NCI-H2171 treated with DMSO at 0.1 percent for 48 hours (cell line): ENCODE data around the gene FST.

Source experiments
- DNase-seq: peaks from one replicate; lab custom pipeline; 2025; lab: John Stamatoyannopoulos, UW

Gene FST, protein sequence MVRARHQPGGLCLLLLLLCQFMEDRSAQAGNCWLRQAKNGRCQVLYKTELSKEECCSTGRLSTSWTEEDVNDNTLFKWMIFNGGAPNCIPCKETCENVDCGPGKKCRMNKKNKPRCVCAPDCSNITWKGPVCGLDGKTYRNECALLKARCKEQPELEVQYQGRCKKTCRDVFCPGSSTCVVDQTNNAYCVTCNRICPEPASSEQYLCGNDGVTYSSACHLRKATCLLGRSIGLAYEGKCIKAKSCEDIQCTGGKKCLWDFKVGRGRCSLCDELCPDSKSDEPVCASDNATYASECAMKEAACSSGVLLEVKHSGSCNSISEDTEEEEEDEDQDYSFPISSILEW

DNA sequence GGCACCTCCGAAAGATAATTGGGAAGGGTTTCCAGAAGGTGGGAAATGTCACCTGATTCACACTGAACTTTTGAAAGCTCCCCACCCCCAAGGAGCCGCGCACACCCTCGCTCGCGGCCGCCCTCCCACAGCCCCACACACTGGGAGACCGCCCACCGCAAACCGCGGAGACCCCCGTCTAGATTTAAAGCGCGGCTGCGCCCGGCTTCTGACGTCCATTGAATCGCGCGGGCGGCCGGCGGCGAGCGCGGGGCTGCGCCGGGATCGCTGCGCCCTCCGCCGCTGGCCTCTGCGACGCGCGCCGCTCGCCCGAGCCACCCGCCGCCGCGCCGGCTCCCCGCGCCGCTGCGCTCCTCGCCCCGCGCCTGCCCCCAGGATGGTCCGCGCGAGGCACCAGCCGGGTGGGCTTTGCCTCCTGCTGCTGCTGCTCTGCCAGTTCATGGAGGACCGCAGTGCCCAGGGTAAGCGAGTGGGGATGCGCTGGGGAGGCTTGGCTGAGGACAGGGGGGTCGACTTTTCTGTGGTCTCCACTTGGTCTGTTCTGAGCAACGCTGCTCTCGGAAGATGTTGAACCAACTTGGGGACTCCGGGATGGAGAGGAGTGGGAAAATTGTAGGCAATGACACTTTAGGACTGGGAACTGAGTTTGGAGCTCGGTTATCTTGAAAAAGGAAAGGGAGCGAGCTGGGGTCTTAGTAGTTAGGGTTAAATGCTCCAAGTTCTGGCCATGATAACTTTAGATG lies at the start of gene FST:
Gene FST (plus strand): TSS at position 214 of the 743 bp plus-strand sequence. CDS start 163 bp downstream, at position 377.
- peak; percentile 37 for DNase-seq

DNA sequence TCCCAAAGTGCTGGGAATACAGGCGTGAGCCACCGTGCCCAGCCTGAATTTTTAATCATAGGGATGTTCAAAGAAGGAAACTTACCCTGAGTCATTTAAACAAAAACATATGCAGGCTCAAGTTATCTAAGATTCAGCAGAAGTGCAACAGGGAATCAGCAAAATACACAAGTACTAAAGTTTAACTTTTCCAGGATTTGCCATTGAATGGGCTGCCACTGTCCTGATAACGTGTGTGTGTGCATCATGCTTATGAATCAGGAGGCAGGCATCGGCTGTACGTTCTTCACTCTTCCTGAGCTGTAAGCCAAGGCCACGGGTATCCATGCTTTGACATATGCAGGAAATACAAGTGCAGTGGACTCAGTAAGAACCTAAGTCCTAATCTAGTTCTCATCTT lies 48.8 kb upstream of the FST start:
- DNase-seq, result no peak

DNA sequence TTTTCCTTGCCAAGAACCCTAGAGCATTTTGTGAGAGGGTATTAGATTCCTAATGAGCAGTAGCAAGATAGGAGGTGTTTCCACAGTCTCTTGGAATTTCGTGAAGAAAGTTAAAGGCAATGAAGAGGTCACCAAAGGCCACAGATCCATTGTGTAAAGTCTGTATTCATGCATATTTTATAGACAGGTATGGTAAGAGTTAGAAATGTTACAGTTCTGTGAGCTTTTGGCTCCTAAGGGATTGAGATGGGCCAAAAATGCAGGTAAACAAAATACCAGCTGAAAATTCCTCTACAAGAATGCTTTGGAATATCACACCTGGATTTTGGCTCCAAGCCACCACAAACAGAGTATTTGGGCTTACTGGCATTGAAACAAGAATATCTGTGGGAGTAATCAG lies 47.4 kb upstream of the FST start:
- no peak for DNase-seq

DNA sequence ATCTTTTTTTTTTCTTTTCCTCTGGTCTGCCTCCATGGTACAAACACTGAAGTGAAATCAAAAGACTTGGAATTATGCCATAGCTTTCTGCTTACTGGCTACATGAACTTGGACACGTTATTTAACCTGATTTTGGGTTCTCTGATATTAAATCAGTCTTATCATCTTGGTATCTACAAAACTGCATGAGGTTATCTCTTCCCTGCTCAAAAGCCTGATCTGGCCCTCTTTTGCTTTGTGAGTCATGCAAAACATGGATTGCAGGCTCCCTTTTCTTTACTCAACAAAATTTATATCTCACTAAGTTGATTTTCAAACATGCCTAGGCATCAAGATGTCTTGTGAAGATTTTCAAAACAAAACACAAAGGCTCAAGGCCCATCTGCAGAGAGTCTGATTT lies 45.9 kb upstream of the FST start:
- no peak for DNase-seq

DNA sequence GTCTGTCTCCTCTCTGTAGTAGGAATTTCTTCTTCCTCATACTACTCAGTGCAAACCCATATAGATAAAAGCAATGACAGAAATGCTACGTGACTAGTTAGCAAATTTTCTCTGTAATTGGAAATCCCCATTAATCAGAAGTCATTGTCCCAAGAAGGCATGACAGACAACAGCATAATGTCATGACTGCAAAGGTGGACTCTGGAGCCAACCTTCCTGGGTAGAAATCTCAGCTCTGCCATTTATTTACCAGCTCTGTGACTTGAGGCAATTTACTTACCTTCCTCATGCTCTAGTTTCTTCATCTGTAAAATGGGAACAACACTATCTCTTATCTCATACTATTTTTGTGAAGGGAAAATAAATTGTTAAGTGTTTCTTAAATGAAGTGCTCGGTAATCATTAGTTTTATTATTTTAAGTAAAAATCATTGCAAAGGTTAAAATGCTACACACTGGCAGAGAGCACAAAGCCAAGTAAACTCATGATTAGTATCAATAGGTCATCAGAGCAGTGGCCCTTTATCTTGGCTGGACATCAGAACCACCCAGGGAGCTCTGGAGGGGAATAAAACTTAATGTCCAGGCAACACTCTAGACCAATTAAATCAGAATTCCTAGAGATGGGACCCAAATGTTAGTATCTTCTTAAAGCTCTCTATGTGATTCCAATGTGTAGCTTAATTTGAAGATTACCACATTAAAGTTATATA lies 43.8 kb upstream of the FST start:
- DNase-seq, result no peak

DNA sequence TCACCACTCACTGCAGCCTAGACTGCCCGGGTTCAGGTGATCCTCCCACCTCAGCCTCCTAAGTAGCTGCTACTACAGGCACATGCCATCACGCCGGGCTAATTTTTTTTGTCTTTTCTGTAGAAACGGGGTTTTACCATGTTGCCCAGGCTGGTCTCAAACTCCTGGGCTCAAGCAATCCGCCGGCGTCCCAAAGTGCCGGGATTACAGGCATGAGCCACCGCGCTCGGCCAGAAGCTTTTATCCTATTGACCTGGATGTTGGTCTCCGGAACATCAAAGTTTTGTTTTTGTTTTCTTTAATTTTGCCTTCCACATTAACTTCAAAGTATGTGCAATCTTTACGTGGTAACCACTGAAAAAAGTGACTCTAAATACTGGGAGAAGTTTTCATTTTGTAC lies 42.4 kb upstream of the FST start:
- no peak for DNase-seq

DNA sequence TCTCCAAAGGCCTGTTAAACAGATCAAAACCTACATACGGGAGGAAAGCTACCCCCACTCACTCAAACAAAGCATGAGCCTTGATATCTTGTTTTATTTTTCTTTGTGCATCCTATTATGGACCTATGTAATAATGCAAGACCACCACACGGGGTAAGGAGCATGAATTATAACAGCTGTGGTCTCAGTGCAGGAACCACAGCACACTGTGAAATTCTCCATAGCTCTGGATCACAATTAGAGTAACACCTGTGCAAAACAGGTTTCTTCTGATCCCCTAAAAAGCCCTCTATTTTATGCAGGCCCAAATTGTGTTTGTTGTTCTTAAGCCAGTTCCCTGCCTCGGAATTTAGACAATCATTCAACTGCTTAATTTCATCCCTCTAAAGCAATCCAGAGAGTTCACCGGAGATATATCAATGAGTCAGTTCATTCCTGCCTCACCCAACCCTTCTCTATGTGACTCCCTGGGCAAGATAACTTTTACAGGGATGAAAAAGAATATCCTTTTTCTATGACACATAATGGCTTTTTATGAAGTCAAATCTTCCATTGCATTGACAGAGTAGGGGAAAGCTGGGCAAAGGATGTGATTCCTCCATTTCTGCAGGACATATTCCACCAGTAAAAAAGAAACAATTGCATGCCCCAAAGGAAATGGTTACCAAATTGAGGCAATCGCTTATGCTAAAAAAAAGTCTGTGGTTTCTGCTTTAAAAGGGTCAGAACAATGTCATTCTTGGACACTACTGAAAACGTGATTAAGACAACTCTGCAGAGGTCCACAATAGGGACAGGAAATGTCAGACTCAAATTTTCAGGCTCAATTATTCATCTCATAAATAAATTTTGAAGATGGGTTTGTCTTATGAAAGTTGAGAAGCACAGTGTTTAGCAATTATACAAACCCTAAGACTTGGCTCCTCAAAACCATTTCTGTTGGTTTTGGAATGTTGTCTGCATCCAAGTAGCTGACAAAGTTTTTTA lies 41.6 kb upstream of the FST start:
- DNase-seq, result no peak

DNA sequence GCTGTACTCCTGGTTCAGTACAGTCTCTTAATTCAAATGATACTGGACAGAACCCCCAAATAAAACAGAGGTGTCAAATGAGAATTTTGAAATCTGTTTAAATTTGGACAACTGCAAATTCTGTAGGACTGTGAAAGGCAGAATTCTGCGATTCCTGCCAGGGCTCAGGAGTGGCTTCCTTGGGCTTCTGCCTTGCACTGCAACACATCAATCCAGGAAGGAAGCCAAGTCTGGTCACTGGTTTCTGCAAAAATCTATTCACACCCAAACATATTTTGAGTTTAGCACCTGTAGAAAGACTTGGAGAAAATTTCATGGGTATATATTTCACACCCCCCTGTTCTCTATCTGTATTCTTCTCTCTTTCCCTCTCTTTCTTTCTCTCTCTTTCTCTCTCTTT lies 37.5 kb upstream of the FST start:
- DNase-seq, result no peak

DNA sequence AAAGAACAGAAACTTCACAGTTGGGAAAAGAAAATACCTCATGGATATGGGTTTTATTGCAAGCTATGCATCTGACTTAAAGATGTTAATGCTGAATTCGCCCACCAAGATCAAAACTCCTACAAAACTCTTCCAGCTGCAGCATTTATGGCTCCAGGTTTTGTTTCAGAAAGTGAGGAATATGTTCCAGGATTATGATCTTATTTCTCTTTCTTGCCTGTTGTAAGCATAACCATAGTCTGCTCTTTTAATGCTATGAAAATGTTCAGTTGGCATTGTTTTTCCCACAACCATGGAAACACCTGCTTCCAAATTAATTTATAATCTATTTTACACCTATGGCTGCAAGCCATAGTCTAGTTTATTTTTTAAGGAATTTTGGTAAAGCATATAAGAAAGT lies 34.9 kb upstream of the FST start:
- no peak for DNase-seq

DNA sequence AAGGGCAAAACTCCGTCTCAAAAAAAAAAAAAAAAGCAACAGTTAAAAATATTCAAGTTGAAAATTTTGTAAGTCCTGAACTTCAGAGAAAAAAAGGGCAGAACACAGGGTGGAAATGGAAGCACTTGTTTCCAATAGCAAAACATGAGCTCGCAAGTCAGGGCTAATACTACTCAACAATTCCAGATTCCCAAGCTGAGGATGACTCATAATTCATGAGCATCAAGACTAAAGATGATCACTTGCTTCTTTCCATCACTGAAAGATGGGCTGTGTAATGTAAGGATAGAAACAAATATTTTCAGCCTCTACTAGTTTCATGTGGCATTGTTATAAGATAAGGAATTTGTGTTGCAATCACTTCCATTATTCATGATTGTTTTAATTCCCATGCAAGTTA lies 33.5 kb upstream of the FST start:
- no peak for DNase-seq

DNA sequence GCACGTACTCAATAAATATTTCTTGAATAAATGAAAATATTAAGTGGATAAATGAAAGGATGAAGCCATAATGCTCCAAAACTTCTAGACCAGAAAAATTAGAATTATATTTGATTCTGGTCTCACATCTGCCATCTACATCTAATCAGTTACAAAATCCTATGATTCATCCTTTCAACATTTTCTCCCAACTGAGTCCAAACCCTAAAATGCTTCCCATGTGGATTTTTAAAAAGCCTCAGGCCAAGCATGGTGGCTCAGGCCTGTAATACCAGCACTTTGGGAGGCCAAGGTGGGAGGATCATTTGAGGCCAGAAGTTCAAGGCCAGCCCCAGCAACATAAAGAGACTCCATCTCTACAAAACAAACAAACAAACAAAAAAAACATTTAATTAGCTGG lies 31.6 kb upstream of the FST start:
- no peak for DNase-seq

DNA sequence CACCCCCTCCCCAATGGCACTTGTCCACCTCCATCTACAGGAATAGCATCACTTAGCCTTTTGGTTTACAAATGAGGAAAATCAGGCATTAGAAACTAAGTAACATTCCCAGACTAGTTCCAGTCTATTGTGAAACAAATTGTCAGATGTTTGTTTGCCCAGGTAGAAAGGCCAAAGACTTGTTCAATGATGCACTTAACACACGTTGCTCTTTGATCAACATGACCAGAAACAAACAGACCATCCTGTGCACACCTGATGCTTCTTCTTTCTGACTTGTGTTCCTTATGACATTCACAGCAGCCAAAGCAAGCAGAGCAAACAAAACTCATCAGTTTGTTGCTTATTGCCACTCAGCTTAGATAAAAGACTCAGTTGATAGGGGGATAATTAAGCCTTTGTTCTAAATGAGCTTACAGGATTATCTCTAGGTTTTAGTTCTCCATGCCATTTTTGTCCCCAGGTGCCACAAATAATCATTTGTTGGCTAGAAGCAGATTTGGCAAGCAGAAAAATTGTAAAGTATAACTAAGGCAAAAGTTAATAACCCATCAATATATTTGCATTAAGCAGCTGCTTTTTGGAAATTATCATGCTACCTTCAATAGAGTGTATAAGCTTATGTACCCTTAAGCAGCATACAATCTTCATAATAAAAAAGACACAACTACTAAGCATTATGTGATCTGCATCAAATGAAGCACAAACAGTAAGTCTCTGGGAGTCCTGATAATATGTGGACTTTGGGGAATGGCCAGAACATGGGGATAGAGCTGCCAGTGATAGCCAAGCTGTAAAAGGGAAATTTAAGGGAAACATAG lies 26.3 kb upstream of the FST start:
- DNase-seq, result no peak

DNA sequence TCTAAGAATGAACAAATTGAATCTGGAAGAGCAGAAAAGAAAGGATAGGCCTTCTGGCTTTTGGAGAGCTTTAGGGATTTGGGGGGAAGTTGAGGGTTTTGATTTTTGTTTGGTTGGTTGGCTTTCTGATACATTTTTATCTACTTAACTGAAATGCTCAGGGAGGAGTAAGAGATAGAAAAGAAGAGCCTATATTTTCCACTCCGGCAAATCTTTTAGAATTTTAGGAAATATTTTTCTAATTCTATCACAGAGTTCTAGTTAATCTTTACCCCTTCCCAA lies 25.8 kb upstream of the FST start:
- no peak for DNase-seq

DNA sequence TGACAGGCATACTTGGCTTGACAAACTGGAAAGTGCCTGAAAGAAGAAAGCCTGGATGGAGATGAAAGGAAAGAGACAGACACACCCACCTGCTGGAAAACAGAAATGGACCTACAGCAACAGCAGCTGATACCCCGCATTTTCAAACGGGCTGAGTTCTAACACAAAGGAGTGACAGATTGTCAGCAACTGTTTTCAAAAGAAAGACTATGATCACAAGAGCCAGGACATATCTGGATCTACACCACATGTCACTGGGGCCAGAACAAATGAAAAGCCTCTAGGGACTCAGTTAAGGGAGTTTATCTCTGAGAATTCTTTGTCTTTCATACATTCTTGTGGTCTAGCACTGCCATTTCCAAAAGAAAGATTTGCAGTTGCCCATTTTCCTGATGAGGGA lies 24.1 kb upstream of the FST start:
- no peak for DNase-seq

DNA sequence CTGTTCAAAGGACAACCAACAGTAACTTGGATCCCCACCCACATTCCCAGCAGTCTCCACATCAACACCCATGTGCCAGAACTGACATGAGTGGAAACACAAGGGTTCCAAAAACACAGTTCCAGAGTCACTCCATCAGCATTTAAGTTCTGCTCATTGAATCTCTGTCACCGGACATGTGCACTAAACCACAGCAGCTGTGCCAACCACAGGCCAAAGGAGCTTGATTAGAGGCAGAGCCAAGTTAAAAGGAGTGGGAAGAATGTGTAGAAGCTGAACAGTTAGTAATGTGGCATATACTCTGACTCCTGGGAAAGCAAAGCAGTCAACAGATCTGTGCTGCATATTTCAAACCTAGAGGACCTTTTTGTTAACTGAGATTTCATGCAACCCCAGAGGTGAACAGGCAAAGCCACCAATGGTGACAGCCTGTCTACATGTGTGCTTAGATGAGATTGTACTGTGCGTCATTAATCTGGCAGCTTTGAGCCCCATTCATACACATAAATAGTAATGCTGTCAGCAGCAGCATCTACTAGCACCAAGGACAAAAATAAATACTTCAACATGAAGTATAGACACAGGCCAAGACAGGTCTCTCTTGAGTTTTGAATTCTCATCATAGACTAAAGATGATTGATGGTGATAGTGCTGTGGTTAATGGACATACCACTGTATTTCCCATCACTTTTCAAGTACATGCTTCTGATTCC lies 16.4 kb upstream of the FST start:
- no peak for DNase-seq

DNA sequence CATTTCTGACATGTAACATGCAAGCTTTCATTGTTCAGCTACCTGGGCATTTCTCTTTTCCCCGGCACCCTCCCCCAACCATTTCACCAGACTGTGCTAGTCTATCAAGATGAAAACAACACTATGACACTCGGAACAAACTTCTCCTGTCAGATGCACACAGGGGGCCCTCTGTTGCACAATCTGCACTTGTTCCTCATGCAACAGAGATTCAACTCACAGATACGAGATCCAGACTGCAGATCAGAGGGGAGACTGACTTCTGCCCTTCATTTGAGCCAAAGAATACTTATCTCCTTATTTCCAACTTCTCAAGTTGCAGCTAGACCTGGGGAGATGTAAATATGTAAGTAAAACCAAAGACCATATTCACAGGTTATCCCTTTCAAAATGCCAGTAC lies 15.7 kb upstream of the FST start:
- no peak for DNase-seq

DNA sequence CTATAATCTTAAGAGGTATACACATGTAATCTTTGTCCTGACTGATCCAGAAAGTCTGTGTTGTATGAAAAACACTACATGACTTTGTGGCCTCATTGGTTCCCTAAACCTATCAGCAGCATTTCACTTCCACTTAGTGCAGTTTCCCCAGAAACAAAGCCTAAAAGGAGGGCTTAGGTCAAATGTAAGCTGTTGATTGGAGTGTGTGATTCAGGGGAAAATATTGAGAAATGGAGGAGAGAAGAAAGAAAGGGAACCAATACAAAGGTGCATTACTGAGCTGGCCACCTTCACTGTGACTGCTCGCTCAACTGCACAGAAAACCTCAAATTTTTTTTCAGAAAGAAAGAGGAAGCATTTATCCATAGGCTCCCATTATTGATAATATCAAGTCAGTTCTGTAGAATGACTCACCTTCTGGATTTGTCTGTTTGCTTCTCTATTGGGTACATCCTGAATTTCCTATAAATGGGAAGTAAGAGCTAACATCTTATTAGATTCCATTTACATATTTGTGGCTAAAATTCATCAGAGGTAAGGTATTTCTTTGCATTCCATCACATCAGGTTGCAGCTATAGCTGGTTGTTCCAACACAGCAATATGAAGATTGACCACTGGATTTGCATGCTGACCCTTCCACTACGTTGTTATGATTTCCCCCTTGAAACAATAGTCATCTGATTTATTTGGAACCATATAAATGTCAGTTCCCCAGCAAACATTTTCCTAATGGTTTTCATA lies 10.3 kb upstream of the FST start:
- no peak for DNase-seq

DNA sequence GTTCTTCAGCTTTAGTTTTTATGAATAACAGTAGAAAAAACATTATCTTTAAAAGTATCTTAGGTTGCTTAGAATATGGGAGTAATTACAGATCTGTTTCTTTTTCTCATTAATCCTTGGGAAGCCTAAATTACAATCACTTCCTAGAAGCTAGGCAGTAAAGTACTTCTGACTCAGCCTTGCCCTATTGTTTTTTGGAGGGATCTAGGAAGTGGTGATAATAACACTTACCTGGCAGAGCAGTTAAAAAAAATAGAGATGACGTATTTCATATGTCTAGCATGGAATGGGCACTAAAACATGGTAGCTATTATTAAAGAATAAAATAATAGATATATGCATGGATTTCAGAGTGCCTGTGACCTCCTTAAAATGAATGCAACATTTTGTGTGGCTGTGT lies 8.2 kb upstream of the FST start:
- no peak for DNase-seq

DNA sequence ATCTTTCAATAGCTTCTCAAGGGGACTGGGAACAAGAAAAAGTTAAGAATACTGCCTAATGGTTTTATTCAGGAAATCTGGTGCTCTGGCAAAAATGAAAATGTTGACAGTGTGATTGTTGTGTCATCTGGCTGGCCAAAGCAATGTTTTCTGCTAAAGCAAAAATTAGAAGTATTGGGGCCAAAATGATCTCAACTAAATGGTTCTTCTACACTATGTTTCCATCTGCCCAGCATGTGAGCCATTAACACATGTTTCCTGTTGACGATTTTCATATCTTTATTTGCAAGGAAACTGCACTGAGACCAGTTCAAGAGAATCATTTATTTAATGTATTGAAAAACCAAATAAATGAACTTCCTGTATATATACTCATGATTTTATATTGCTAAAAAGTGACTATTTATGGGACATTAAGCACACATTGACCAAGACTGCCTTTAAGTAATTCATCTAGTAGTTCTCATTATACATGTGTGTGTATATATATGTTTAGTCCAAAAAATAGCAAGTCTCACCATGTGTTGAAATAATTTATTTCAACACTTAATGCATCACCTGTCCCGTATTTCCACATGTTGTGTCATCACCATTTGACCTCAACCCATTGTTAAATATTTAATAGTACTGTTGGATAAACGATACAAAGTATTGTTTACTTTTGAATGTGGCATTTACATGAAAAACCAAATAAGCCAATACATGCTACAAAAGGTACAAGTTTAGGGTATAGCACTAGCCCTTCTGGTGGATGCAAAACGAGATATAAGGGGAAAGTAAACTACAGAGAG lies 7.5 kb upstream of the FST start:
- no peak for DNase-seq
